K562 (cell line): Measurements from ENCODE around the gene ELK1. TPM values are rescaled to one million over a fixed set of nuclear protein-coding genes. Genes with fewer than 3 reads are reported as not detected.

Source experiments
- ATAC-seq: fragments of 200-7000 bp; cut with Tn5 transposase; 3 replicates; pipeline ENCODE4 v1.9.1; 2020; ENCODE audit warnings: moderate library complexity
- BruUV-seq: library from RNA; stranded (reverse); fragments of 400-500 nt; replicated peaks from 2 replicates; lab custom pipeline; 2021; lab: Mats Ljungman, UMichigan
- CTCF ChIA-PET: fragments of 300-600 bp; formaldehyde crosslinking; extraction: SDS; loops from one replicate; lab custom pipeline; 2021; ENCODE audit warnings: low intra/inter-chr PET ratio; lab: Yijun Ruan, JAX
- POLR2A ChIA-PET: fragments of 300-600, 350-650 bp; sonication (Branson Sonifier 250); formaldehyde crosslinking; extraction: SDS; loops from one replicate; lab custom pipeline; 2021; ENCODE audit warnings: antibody characterized with exemption, inconsistent platforms; lab: Yijun Ruan, JAX
- DNase-seq, 4 experiments: peaks; one replicate each; pipeline versions ENCODE4 v3.0.0 to v3.0.0-alpha.2; 2011 to 2018; ENCODE audit warnings: low spot score in 3 of 4, mixed read lengths in 3 of 4; ENCODE audit errors: extremely low read depth in 1 of 4
- FAIRE-seq: peaks from 2 replicates; lab custom pipeline; 2011; peaks lifted over from hg19 to GRCh38; lab: Jason Lieb, UNC
- H2AFZ ChIP-seq: 2 replicates; pipeline ENCODE4 v1.6.0; 2011; ENCODE audit warnings: low read depth, low read length, control low read depth, inconsistent platforms
- H3K27ac ChIP-seq: fragments of 200-600 bp; 3 replicates; pipeline ENCODE4 v1.8.0; 2011; ENCODE audit warnings: low read depth, mild to moderate bottlenecking, control low read depth, inconsistent platforms, low read length, moderate library complexity, mixed read lengths; ENCODE audit errors: extremely low read depth
- H3K27me3 ChIP-seq, 2 experiments: fragments of 300-600 bp in 1 of 2; 2 replicates in 1 of 2; 3 replicates in 1 of 2; pipeline versions ENCODE4 v1.6.0 to v1.8.0; 2011; ENCODE audit warnings: inconsistent platforms in 2 of 2, low read length in 2 of 2, mild to moderate bottlenecking in 1 of 2, mixed read lengths in 1 of 2, moderate library complexity in 1 of 2; ENCODE audit not compliant: control insufficient read depth in 2 of 2, insufficient read depth in 2 of 2
- H3K36me3 ChIP-seq: fragments of 300-600 bp; 3 replicates; pipeline ENCODE4 v1.8.0; 2011; ENCODE audit warnings: mild to moderate bottlenecking, low read length, inconsistent platforms; ENCODE audit not compliant: control insufficient read depth, insufficient read depth
- H3K4me1 ChIP-seq, 2 experiments: fragments of 200-600 bp in 1 of 2; replicated peaks in 1 of 2; 2 replicates in 1 of 2; 3 replicates in 1 of 2; pipeline versions ENCODE4 v1.5.1 to v1.8.0; 2011; ENCODE audit warnings: inconsistent platforms in 2 of 2, low read length in 2 of 2, mild to moderate bottlenecking in 1 of 2, mixed read lengths in 1 of 2, moderate library complexity in 1 of 2; ENCODE audit not compliant: control insufficient read depth in 2 of 2, insufficient read depth in 2 of 2
- H3K4me2 ChIP-seq: 2 replicates; pipeline ENCODE4 v1.6.1; 2011; ENCODE audit warnings: low read length, control low read depth, inconsistent platforms, mixed read lengths; ENCODE audit not compliant: insufficient read depth
- H3K4me3 ChIP-seq: fragments of 200-600 bp; sonication (generic), shearing (Covaris generic); 2 replicates; pipeline ENCODE4 v1.5.1; 2016; ENCODE audit warnings: control low read depth, inconsistent platforms
- H3K79me2 ChIP-seq: fragments of 200-600 bp; 3 replicates; pipeline ENCODE4 v1.8.0; 2011; ENCODE audit warnings: low read length, inconsistent platforms; ENCODE audit not compliant: control insufficient read depth, insufficient read depth
- H3K9ac ChIP-seq, 2 experiments: 2 replicates each; pipeline versions ENCODE4 v1.6.0 to v1.6.1; 2011; ENCODE audit warnings: low read depth in 2 of 2, low read length in 2 of 2, control low read depth in 1 of 2, inconsistent platforms in 1 of 2, mild to moderate bottlenecking in 1 of 2, mixed read lengths in 1 of 2; ENCODE audit not compliant: insufficient read depth in 1 of 2
- H3K9me1 ChIP-seq: one replicate; pipeline ENCODE4 v1.6.0; 2011; ENCODE audit warnings: inconsistent platforms, mild to moderate bottlenecking, low read length, moderate library complexity; ENCODE audit not compliant: control insufficient read depth, insufficient read depth
- H3K9me3 ChIP-seq: replicated peaks from 2 replicates; pipeline ENCODE4 v1.5.1; 2011; ENCODE audit warnings: low read depth, low read length, inconsistent platforms; ENCODE audit not compliant: control insufficient read depth, insufficient read depth
- H4K20me1 ChIP-seq: replicated peaks from 2 replicates; pipeline ENCODE4 v1.6.1; 2011; ENCODE audit warnings: low read length, inconsistent platforms, mixed read lengths; ENCODE audit not compliant: control insufficient read depth, insufficient read depth
- BRD4 ChIP-seq: fragments of 200-600 bp; sonication (generic); IDR thresholded peaks from 2 replicates; pipeline ENCODE4 v1.6.1; 2017; ENCODE audit warnings: inconsistent platforms
- ESRRA ChIP-seq: fragments of 450-650 bp; IDR thresholded peaks from 2 replicates; pipeline ENCODE4 v1.6.1; 2014; ENCODE audit warnings: low read depth, mild to moderate bottlenecking, moderate library complexity, borderline replicate concordance
- HLTF ChIP-seq: fragments of 450-650 bp; IDR thresholded peaks from 2 replicates; pipeline ENCODE4 v1.6.1; 2016
- TRIM24 ChIP-seq, 2 experiments: fragments of 450-650 bp; IDR thresholded peaks; 2 replicates each; pipeline ENCODE4 v1.6.1; 2016
- TRIM28 ChIP-seq: fragments of 450-650 bp; IDR thresholded peaks from 2 replicates; pipeline ENCODE4 v1.6.1; 2017
- ZNF384 ChIP-seq: IDR thresholded peaks from 2 replicates; pipeline ENCODE4 v1.6.1; 2012; ENCODE audit warnings: low read depth, low read length, improper control_type of control experiment
- ZNF507 ChIP-seq: conservative IDR thresholded peaks from 2 replicates; pipeline ENCODE4 v1.6.1; 2017; ENCODE audit warnings: missing genetic modification characterization, missing compliant biosample characterization
- WGBS: fragments of 100-300 bp; shearing (Covaris generic); methylation state at CpG from one replicate; pipeline ENCODE4 v1.1.6; 2016; ENCODE audit warnings: low coverage, mixed read lengths; ENCODE audit not compliant: insufficient coverage; ENCODE audit errors: missing lambda C conversion rate; 5-methylcytosine and 5-hydroxymethylcytosine counted together
- in situ Hi-C: fragments of 300-500 bp; cut with MboI; formaldehyde crosslinking; loops from 4 replicates; pipeline ENCODE4 v1.15.0; 2018; ENCODE audit warnings: inconsistent platforms, mixed read lengths
- intact Hi-C: fragments of 100-400 bp; cut with micrococcal nuclease; formaldehyde crosslinking; loops from 2 replicates; pipeline ENCODE4 v1.14.2; 2022
- polyA plus RNA-seq, 8 experiments: library from polyadenylated mRNA; depleted of rRNA in 4 of 8; stranded (reverse) in 5 of 8; unstranded in 3 of 8; fragments of >200 nt; fragmentation: Nextera tagmentation in 2 of 8; fragmentation: Illumina TruSeq in 1 of 8; extraction: Ambion mirVana in 2 of 8; extraction: Trizol in 1 of 8; gene quantifications; 2 replicates each; pipeline versions ENCODE4 v1.2.1 to v1.2.3, GENCODE V29; 2011 to 2014; ENCODE audit warnings: inconsistent platforms in 1 of 8, missing spikeins in 1 of 8
- total RNA-seq, 7 experiments: library from RNA; depleted of rRNA in 6 of 7; stranded (reverse); fragments of >200 nt in 6 of 7; fragmentation: Illumina TruSeq in 2 of 7; extraction: Trizol in 2 of 7; gene quantifications; 2 replicates each; pipeline versions ENCODE4 v1.2.1 to v1.2.3, GENCODE V29; 2011 to 2021; ENCODE audit warnings: low replicate concordance in 1 of 7
- TF ChIP-seq, protein P1 (sequence below): fragments of 450-650 bp; IDR thresholded peaks from 2 replicates; pipeline ENCODE4 v1.6.1; 2018; ENCODE audit warnings: mild to moderate bottlenecking, low read depth; ENCODE audit not compliant: partially characterized antibody
- TF ChIP-seq, protein P2 (sequence below): fragments of 250-450 bp; sonication (Bioruptor Pico); IDR thresholded peaks from 2 replicates; pipeline ENCODE4 v1.8.0; 2022; ENCODE audit warnings: inconsistent platforms

ELK1 gene
- total and polyA plus RNA-seq, 9 of the 15 experiments (the other 6 are each of a cell fraction or from before 2014, with no cell fraction given), result 4.4 to 74.9 (median 26.5) TPM

DNA sequence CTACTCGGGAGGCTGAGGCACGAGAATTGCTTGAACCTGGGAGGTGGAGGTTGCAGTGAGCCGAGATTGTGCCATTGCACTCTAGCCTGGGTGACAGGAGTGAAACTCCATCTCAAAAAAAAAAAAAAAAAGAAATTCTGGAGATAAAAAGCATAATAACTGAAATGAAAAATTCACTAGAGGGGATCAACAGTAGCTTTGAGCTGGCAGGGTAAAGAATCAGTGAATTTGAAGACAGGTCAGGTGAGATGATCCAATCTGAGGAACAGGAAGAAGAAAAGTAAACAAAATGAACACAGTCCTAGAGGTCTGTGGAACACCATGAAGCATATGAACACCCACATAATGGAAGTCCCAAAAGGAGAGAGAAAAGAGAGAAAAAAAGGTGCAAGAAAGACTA lies 53.1 kb downstream of the ELK1 start:
- no TSS peak for BruUV-seq
- no peaks in the 10 kb centered on the region for H3K9me1 ChIP-seq
- H3K79me2 ChIP-seq, result no peaks in the 10 kb centered on the region
- TF ChIP-seq TRIM24 (IDR thresholded peaks at IDR 0.05) (peak; percentile 22 to 29; a peak in 1 of 4 replicates), BRD4 (no peak), ESRRA (no peak), HLTF (0 out of 2 replicates have a peak, but pooled peaks have one; percentile 55), ZNF384 (peak; percentile 58; the same call in 1 of the 2 replicates), ZNF507 (tag) (no peak), TRIM28 (peak; percentile 68; the same call in 1 of the 2 replicates)
- TF ChIP-seq, protein P1, sequence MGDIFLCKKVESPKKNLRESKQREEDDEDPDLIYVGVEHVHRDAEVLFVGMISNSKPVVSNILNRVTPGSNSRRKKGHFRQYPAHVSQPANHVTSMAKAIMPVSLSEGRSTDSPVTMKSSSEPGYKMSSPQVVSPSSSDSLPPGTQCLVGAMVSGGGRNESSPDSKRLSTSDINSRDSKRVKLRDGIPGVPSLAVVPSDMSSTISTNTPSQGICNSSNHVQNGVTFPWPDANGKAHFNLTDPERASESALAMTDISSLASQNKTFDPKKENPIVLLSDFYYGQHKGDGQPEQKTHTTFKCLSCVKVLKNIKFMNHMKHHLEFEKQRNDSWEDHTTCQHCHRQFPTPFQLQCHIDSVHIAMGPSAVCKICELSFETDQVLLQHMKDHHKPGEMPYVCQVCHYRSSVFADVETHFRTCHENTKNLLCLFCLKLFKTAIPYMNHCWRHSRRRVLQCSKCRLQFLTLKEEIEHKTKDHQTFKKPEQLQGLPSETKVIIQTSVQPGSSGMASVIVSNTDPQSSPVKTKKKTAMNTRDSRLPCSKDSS, result peak; percentile 60
- TF ChIP-seq, protein P2, sequence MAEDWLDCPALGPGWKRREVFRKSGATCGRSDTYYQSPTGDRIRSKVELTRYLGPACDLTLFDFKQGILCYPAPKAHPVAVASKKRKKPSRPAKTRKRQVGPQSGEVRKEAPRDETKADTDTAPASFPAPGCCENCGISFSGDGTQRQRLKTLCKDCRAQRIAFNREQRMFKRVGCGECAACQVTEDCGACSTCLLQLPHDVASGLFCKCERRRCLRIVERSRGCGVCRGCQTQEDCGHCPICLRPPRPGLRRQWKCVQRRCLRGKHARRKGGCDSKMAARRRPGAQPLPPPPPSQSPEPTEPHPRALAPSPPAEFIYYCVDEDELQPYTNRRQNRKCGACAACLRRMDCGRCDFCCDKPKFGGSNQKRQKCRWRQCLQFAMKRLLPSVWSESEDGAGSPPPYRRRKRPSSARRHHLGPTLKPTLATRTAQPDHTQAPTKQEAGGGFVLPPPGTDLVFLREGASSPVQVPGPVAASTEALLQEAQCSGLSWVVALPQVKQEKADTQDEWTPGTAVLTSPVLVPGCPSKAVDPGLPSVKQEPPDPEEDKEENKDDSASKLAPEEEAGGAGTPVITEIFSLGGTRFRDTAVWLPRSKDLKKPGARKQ, result no peak
- no peaks in the 10 kb centered on the region for H4K20me1 ChIP-seq
- no peak overlapping the region for H2AFZ ChIP-seq
- H3K36me3 ChIP-seq, result no peaks in the 10 kb centered on the region
- H3K4me1 ChIP-seq, result no peaks in the 10 kb centered on the region
- WGBS, result 10% methylated on average over 2 of the region's 3 CpGs
- POLR2A ChIA-PET, result interaction anchor here (1.0 kb wide), 1 partner anchor 13 kb away, joined by 3 read pairs; no protein-coding TSS in a partner anchor
- peaks cover 3% of the 10 kb centered on the region; the same call in 1 of the 2 replicates for H3K9me3 ChIP-seq
- intact Hi-C loops (no loop called here), in situ Hi-C loops (no loop called here)
- no peak for ATAC-seq
- H3K27ac ChIP-seq, result no peak overlapping the region
- no peak for FAIRE-seq
- no peak for DNase-seq
- H3K4me2 ChIP-seq, result no peak overlapping the region
- no peak overlapping the region for H3K9ac ChIP-seq
- CTCF ChIA-PET, result no interaction called here
- no peak overlapping the region for H3K4me3 ChIP-seq
- H3K27me3 ChIP-seq, result no peaks in the 10 kb centered on the region
